SK-N-SH (cell line): ENCODE results near the gene RHCE. TPM values are rescaled to one million over a fixed set of nuclear protein-coding genes. Genes with fewer than 3 reads are reported as not detected.

ENCODE experiments used
- CTCF ChIA-PET: fragments of 300-600, 350-600 bp; formaldehyde crosslinking; extraction: SDS; loops from one replicate; lab custom pipeline; 2021; lab: Yijun Ruan, JAX
- POLR2A ChIA-PET: fragments of 350-600 bp; sonication (Branson Sonifier 250); formaldehyde crosslinking; extraction: SDS; loops from one replicate; lab custom pipeline; 2020; ENCODE audit warnings: antibody characterized with exemption, inconsistent platforms; lab: Yijun Ruan, JAX
- DNase-seq: peaks from one replicate; pipeline ENCODE4 v3.0.0; 2012
- H2AFZ ChIP-seq: fragments of 200-600 bp; sonication (generic); 2 replicates; pipeline ENCODE4 v1.8.1; 2016; ENCODE audit warnings: antibody characterized with exemption, mild to moderate bottlenecking, low read depth
- H3F3A ChIP-seq: fragments of 200-600 bp; sonication (generic); replicated peaks from 2 replicates; pipeline ENCODE3; 2016; ENCODE audit warnings: antibody characterized with exemption, mild to moderate bottlenecking; ENCODE audit not compliant: insufficient read depth
- H3K27ac ChIP-seq, 2 experiments: fragments of 200-500 bp in 1 of 2; fragments of 200-600 bp in 1 of 2; sonication (Bioruptor generic) in 1 of 2; sonication (generic), shearing (Covaris generic) in 1 of 2; 2 replicates each; pipeline versions ENCODE4 v1.5.1 to v1.6.1; 2014 to 2016; ENCODE audit warnings: low read depth in 2 of 2, inconsistent platforms in 1 of 2, low read length in 1 of 2, mild to moderate bottlenecking in 1 of 2, mixed read lengths in 1 of 2
- H3K27me3 ChIP-seq: fragments of 200-600 bp; sonication (generic), shearing (Covaris generic); 2 replicates; pipeline ENCODE4 v1.6.1; 2016; ENCODE audit warnings: mixed run types; ENCODE audit not compliant: insufficient read depth
- H3K36me3 ChIP-seq, 2 experiments: fragments of 200-500 bp in 1 of 2; fragments of 200-600 bp in 1 of 2; sonication (Bioruptor generic) in 1 of 2; sonication (generic) in 1 of 2; replicated peaks in 1 of 2; 2 replicates each; pipeline versions ENCODE3 to v1.5.1; 2014 to 2016; ENCODE audit warnings: low read length in 1 of 2, mild to moderate bottlenecking in 1 of 2; ENCODE audit not compliant: insufficient read depth in 2 of 2, control insufficient read depth in 1 of 2
- H3K4me1 ChIP-seq, 2 experiments: fragments of 200-500 bp in 1 of 2; fragments of 200-600 bp in 1 of 2; sonication (Bioruptor generic) in 1 of 2; sonication (generic), shearing (Covaris generic) in 1 of 2; 2 replicates each; pipeline versions ENCODE4 v1.5.1 to v1.6.1; 2014 to 2016; ENCODE audit warnings: low read depth in 1 of 2, low read length in 1 of 2, mixed run types in 1 of 2; ENCODE audit not compliant: insufficient read depth in 2 of 2, control insufficient read depth in 1 of 2
- H3K4me2 ChIP-seq: fragments of 200-600 bp; sonication (generic), shearing (Covaris generic); 2 replicates; pipeline ENCODE4 v1.6.1; 2017; ENCODE audit warnings: mixed run types
- H3K4me3 ChIP-seq, 2 experiments: fragments of 200-500 bp in 1 of 2; fragments of 200-600 bp in 1 of 2; sonication (Bioruptor generic) in 1 of 2; sonication (generic), shearing (Covaris generic) in 1 of 2; 2 replicates each; pipeline versions ENCODE4 v1.5.1 to v1.8.1; 2014 to 2016; ENCODE audit warnings: low read depth in 2 of 2, inconsistent platforms in 1 of 2, low read length in 1 of 2, mild to moderate bottlenecking in 1 of 2, mixed read lengths in 1 of 2, moderate library complexity in 1 of 2
- H3K79me2 ChIP-seq: fragments of 200-600 bp; sonication (generic); 2 replicates; pipeline ENCODE4 v1.8.1; 2017; ENCODE audit warnings: mild to moderate bottlenecking; ENCODE audit not compliant: insufficient read depth
- H3K9ac ChIP-seq: fragments of 200-600 bp; sonication (generic); 2 replicates; pipeline ENCODE4 v1.6.1; 2017; ENCODE audit warnings: mixed run types
- H3K9me2 ChIP-seq: fragments of 200-600 bp; sonication (generic); 2 replicates; pipeline ENCODE4 v1.6.1; 2017; ENCODE audit warnings: mixed run types
- H3K9me3 ChIP-seq: fragments of 200-600 bp; sonication (generic); 2 replicates; pipeline ENCODE4 v1.6.1; 2017; ENCODE audit warnings: mixed run types, mild to moderate bottlenecking, moderate library complexity
- H4K20me1 ChIP-seq: fragments of 200-600 bp; sonication (generic); 2 replicates; pipeline ENCODE4 v1.6.1; 2017; ENCODE audit warnings: mild to moderate bottlenecking, mixed run types; ENCODE audit not compliant: insufficient read depth
- CHD2 ChIP-seq: fragments of 150-350 bp; IDR thresholded peaks from 2 replicates; pipeline ENCODE4 v1.6.1; 2018; ENCODE audit warnings: low read length; ENCODE audit not compliant: partially characterized antibody
- FOXJ3 ChIP-seq: sonication (generic); formaldehyde crosslinking; IDR thresholded peaks from 2 replicates; pipeline ENCODE4 v1.5.1; 2020; ENCODE audit warnings: mild to moderate bottlenecking, missing genetic modification reagents
- FOXM1 ChIP-seq: IDR thresholded peaks from 2 replicates; pipeline ENCODE4 v1.4.0; 2012; ENCODE audit warnings: low read depth, mild to moderate bottlenecking
- GABPA ChIP-seq: IDR thresholded peaks from 2 replicates; pipeline ENCODE4 v1.4.0; 2012; ENCODE audit warnings: low read depth, mild to moderate bottlenecking
- IRF3 ChIP-seq: fragments of 150-350 bp; IDR thresholded peaks from 2 replicates; pipeline ENCODE4 v1.6.1; 2016; ENCODE audit warnings: mild to moderate bottlenecking, low read depth, low read length
- JUND ChIP-seq: IDR thresholded peaks from 2 replicates; pipeline ENCODE4 v1.4.0; 2012
- MEF2A ChIP-seq: IDR thresholded peaks from 2 replicates; pipeline ENCODE4 v1.4.0; 2012; ENCODE audit warnings: low read depth, borderline replicate concordance
- NFIC ChIP-seq: IDR thresholded peaks from 2 replicates; pipeline ENCODE4 v1.4.0; 2012; ENCODE audit warnings: borderline replicate concordance
- RAD21 ChIP-seq: IDR thresholded peaks from 2 replicates; pipeline ENCODE4 v1.6.1; 2012; ENCODE audit warnings: mild to moderate bottlenecking, low read length
- SMC3 ChIP-seq: IDR thresholded peaks from 2 replicates; pipeline ENCODE4 v1.6.1; 2012; ENCODE audit warnings: low read depth, low read length, improper control_type of control experiment
- TAF1 ChIP-seq: IDR thresholded peaks from 2 replicates; pipeline ENCODE4 v1.6.1; 2012; ENCODE audit warnings: low read depth, mild to moderate bottlenecking, low read length, moderate library complexity, borderline replicate concordance
- TCF12 ChIP-seq: IDR thresholded peaks from 2 replicates; pipeline ENCODE4 v1.4.0; 2012
- USF1 ChIP-seq: IDR thresholded peaks from 2 replicates; pipeline ENCODE4 v1.4.0; 2012; ENCODE audit warnings: low read depth, borderline replicate concordance
- WGBS: methylation state at CpG from one replicate; pipeline ENCODE4 v1.1.6; 2017; ENCODE audit warnings: low lambda C conversion rate; 5-methylcytosine and 5-hydroxymethylcytosine counted together
- polyA plus RNA-seq, 3 experiments: library from polyadenylated mRNA; depleted of rRNA; stranded (reverse); fragments of >200 nt; gene quantifications; 2 replicates each; pipeline ENCODE4 v1.2.3, GENCODE V29; 2012

The RHCE gene
- polyA plus RNA-seq, 1 of the 3 experiments (the other 2 are of a cell fraction) = 0.54 TPM

GRCh38 chr1:25468033-25468432 is 47.4 kb upstream of the RHCE start:
- Histone ChIP-seq H2AFZ (no peak overlapping the region), H3K36me3 (peaks cover 0 to 11% of the 10 kb centered on the region in 2 experiments), H3K9me2 (no peaks in the 10 kb centered on the region), H3K9ac (no peak overlapping the region), H3K9me3 (no peaks in the 10 kb centered on the region), H3K27me3 (no peaks in the 10 kb centered on the region), H3K4me1 (peaks cover 0 to 5% of the 10 kb centered on the region in 2 experiments; a peak in 2 of 4 replicates), H3F3A (peaks cover 23% of the 10 kb centered on the region), H3K4me2 (no peak overlapping the region), H3K79me2 (peaks cover 95% of the 10 kb centered on the region), H4K20me1 (peaks cover 10% of the 10 kb centered on the region; the same call in 1 of the 2 replicates), H3K4me3 (no peak overlapping the region), H3K27ac (peak overlapping the region in 1 of 2 experiments; percentile 61; a peak in 1 of 4 replicates)
- CTCF ChIA-PET = no interaction called here
- no peak for DNase-seq
- TF ChIP-seq GABPA (no peak), IRF3 (no peak), NFIC (no peak), CHD2 (no peak), FOXM1 (no peak), TCF12 (no peak), TAF1 (no peak), RAD21 (no peak), FOXJ3 (no peak), JUND (no peak), MEF2A (no peak), SMC3 (no peak)
- POLR2A ChIA-PET = no interaction called here

GRCh38 chr1:25467616-25468015 is 47.0 kb upstream of the RHCE start:
- Histone ChIP-seq H3K4me2 (no peak overlapping the region), H3K9ac (no peak overlapping the region), H3K79me2 (peaks cover 95% of the 10 kb centered on the region)
- TF ChIP-seq MEF2A = no peak
- TF ChIP-seq RAD21 = no peak
- TF ChIP-seq IRF3 = no peak
- TF ChIP-seq USF1 = no peak
- TF ChIP-seq, all 33 proteins: peak for 0
- CTCF ChIA-PET = no interaction called here
- POLR2A ChIA-PET = no interaction called here
- peaks cover 10% of the 10 kb centered on the region; the same call in 1 of the 2 replicates for H4K20me1 ChIP-seq
- peaks cover 23% of the 10 kb centered on the region for H3F3A ChIP-seq
- H3K4me1 ChIP-seq = peaks cover 0 to 4% of the 10 kb centered on the region in 2 experiments; a peak in 2 of 4 replicates
- peak overlapping the region in 1 of 2 experiments; percentile 61; a peak in 1 of 4 replicates for H3K27ac ChIP-seq
- no peaks in the 10 kb centered on the region for H3K9me3 ChIP-seq
- H3K9me2 ChIP-seq = no peaks in the 10 kb centered on the region
- H3K27me3 ChIP-seq = no peaks in the 10 kb centered on the region
- no peak overlapping the region for H2AFZ ChIP-seq
- WGBS = 96% methylated on average over 1 of the region's 1 CpG
- H3K36me3 ChIP-seq = peaks cover 0 to 11% of the 10 kb centered on the region in 2 experiments
- DNase-seq = no peak
- no peak overlapping the region for H3K4me3 ChIP-seq
